ENCODE data around the gene CELA1. TPM values are rescaled to one million over a fixed set of nuclear protein-coding genes. Genes with fewer than 3 reads are reported as not detected.
"Not testable (repeated sequence)": the region's sequence is repeated elsewhere in the genome, so short reads cannot be mapped to it uniquely, and the experiment has no call there.

Gene CELA1
- total RNA-seq, 1 donor from 2014 or later = not detected

DNA sequence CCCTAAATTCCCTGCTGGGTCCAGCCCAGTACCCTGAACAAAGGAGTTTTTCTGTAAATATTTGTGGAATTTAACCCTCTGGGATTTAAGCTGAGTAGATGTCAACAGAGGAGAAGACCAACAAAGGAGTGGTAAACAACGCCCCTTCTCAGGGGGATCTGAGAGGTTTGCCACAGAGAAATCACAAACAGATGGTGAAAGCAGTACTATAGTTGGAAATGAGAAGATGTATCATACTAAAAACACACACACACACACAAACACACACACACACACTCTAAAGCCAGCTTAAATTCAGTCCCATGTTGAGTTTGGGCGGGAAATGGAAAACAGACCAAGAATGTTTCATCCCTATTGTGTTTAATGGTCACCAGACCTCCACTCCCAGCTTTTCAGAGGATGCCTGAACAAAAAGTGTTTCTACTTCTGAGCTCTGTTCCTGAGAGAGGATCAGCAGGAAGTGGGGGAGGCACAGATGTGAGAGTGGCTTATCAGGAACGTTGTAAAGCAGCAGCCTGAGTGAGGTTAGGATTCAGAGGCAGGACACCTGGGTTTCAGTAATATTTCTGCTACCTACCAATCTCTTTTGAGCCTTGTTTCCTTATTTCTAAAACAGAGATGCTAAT, 25.7 kb downstream of the CELA1 start:
- no peaks in the 10 kb centered on the region for H3K9me3 Mint-ChIP-seq
- peaks cover 10% of the 10 kb centered on the region for H3K4me1 Mint-ChIP-seq
- H3K36me3 Mint-ChIP-seq (ENCODE audit: low read depth) = no peaks in the 10 kb centered on the region
- no peaks in the 10 kb centered on the region for H3K27me3 Mint-ChIP-seq (ENCODE audit: low read depth)
- DNase-seq (ENCODE audit: low read depth, low spot score) = peak; percentile 8
- H3K4me3 Mint-ChIP-seq = no peak overlapping the region
- peak overlapping the region; percentile 96 for H3K27ac Mint-ChIP-seq (ENCODE audit: unreplicated experiment)
- TF ChIP-seq, protein P1, sequence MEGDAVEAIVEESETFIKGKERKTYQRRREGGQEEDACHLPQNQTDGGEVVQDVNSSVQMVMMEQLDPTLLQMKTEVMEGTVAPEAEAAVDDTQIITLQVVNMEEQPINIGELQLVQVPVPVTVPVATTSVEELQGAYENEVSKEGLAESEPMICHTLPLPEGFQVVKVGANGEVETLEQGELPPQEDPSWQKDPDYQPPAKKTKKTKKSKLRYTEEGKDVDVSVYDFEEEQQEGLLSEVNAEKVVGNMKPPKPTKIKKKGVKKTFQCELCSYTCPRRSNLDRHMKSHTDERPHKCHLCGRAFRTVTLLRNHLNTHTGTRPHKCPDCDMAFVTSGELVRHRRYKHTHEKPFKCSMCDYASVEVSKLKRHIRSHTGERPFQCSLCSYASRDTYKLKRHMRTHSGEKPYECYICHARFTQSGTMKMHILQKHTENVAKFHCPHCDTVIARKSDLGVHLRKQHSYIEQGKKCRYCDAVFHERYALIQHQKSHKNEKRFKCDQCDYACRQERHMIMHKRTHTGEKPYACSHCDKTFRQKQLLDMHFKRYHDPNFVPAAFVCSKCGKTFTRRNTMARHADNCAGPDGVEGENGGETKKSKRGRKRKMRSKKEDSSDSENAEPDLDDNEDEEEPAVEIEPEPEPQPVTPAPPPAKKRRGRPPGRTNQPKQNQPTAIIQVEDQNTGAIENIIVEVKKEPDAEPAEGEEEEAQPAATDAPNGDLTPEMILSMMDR (conservative IDR thresholded peaks at IDR 0.05) = no peak

DNA sequence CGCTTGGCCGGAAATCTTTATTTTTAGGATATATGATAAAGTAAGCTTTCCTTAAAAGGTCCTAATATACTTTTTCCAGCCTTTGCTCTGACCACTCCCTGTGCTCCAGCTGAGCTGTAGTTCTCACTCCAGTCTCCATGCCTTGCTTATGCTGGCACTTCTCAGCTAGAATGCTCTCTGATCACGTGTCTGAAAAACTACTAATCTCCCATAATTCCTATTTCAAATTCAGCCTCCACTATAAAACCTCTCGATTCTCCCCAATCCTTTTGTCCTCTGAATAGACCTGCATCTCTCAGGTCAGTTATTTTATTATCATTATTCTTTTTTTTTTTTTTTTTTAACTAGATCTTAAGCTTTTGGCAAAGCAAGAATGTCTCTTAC, 26.2 kb downstream of the CELA1 start:
- H3K27ac Mint-ChIP-seq (ENCODE audit: unreplicated experiment) = no peak overlapping the region
- no peak for DNase-seq (ENCODE audit: low read depth, low spot score)

DNA sequence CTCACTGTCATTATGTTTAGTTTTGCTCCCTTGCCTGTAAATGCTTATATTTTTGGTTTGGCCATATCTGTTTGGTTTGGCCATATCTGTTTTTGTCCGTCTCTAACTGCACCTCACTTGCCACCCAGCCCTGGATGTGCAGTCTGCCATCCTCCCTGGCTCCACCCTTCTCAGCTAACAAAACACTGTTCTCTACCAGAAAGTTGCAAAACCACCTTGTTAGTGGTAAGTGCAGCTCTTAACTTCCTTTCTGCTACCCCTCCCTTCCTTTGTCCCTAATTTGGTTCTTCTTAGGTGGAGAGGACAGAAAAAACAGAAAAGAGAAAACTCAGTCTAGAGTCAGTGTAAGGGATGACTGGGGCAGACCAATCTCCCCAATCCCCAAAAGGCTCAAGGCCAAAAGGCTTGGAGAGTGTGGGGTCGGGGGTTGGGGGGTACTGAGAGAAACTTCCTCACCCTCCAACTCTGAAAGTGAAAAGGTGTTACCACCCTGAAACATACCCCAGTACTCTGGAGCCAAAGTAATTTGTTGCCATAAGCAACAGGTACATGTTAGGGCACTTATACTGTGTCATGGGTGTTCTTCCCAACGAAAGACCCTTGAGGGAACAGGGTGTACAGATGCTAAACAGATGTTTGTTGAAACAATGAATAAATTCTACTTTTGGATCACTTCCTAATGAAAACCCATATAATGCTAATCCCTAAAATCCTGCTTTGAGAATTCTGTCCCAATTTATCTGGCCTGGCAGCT, 27.5 kb downstream of the CELA1 start:
- no peak for DNase-seq (ENCODE audit: low read depth, low spot score)
- no peaks in the 10 kb centered on the region for H3K27me3 Mint-ChIP-seq (ENCODE audit: low read depth)
- H3K4me3 Mint-ChIP-seq = no peak overlapping the region
- no peaks in the 10 kb centered on the region for H3K36me3 Mint-ChIP-seq (ENCODE audit: low read depth)
- H3K4me1 Mint-ChIP-seq = peaks cover 10% of the 10 kb centered on the region
- no peaks in the 10 kb centered on the region for H3K9me3 Mint-ChIP-seq
- no peak overlapping the region for H3K27ac Mint-ChIP-seq (ENCODE audit: unreplicated experiment)
- TF ChIP-seq, protein P1 (conservative IDR thresholded peaks at IDR 0.05) = no peak

More for the DNA sequence above, 26.2 kb downstream of the CELA1 start:
- Mint-ChIP-seq H3K36me3 (ENCODE audit: low read depth) (no peaks in the 10 kb centered on the region), H3K9me3 (no peaks in the 10 kb centered on the region), H3K27me3 (ENCODE audit: low read depth) (no peaks in the 10 kb centered on the region), H3K4me3 (no peak overlapping the region), H3K4me1 (peaks cover 10% of the 10 kb centered on the region)
- TF ChIP-seq, protein P1 (conservative IDR thresholded peaks at IDR 0.05) = no peak

DNA sequence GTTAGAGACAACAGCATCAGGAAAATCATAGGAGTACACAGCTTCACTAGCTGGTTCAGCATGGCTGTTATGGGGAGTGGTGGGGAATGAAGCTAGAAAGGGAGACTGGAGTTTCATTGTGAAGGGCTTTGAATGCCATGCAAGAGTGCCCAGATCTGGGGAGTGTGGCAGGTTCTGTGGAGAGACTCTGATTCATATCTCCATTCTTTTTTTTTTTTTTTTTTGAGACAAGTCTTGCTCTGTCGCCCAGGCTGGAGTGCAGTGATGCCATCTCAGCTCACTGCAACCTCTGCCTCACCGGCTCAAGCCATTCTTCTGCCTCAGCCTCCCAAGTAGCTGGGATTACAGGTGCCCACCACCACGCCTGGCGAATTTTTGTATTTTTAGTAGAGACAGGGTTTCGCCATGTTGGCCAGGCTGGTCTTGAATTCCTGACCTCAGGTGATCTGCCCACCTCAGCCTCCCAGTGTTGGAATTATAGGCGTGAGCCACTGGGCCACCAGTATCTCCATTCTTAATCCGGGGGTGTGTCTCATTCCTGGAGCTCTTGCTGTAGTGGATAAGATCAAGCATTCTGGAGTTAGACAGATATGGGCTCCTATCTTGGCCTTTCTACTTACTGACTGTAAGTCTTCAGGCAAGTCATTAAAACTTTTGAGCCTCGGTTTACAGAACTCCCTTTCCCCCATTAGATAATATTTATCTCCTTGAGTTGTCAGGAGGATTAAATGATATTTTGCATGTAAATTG, 28.2 kb downstream of the CELA1 start:
- DNase-seq (ENCODE audit: low read depth, low spot score); H3K9me3 Mint-ChIP-seq; H3K36me3 Mint-ChIP-seq (ENCODE audit: low read depth); H3K4me3 Mint-ChIP-seq; H3K27me3 Mint-ChIP-seq (ENCODE audit: low read depth); H3K27ac Mint-ChIP-seq (ENCODE audit: unreplicated experiment): not testable (repeated sequence)
- H3K4me1 Mint-ChIP-seq = peaks cover 10% of the 10 kb centered on the region

DNA sequence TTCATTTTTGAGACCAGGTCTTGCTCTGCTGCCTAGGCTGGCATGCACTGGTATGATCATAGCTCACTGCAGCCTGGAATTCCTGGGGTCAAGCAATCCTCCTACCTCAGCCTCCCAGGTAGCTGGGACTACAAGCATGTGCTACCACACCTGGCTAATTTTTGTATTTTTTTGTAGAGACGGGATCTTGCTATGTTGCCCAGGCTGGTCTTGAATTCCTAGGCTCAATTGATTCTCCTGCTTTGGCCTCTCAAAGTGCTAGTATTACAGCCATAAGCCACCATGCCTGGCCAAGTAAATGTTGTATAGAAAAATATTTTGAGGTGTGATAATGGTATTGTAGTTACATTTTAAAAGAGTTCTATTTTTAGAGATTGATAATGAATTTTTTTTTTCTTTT, 35.1 kb downstream of the CELA1 start:
- no peak overlapping the region for H3K27ac Mint-ChIP-seq (ENCODE audit: unreplicated experiment)
- no peaks in the 10 kb centered on the region for H3K27me3 Mint-ChIP-seq (ENCODE audit: low read depth)
- no peaks in the 10 kb centered on the region for H3K4me1 Mint-ChIP-seq
- TF ChIP-seq, protein P1 (conservative IDR thresholded peaks at IDR 0.05) = no peak
- no peaks in the 10 kb centered on the region for H3K9me3 Mint-ChIP-seq
- no peak for DNase-seq (ENCODE audit: low read depth, low spot score)
- no peak overlapping the region for H3K4me3 Mint-ChIP-seq
- no peaks in the 10 kb centered on the region for H3K36me3 Mint-ChIP-seq (ENCODE audit: low read depth)

All from neural crest cell (in vitro differentiated cells).